Right kidney (tissue), 1 donor: ENCODE data around the gene KLHL7.
"Not testable (repeated sequence)": the region's sequence is repeated elsewhere in the genome, so short reads cannot be mapped to it uniquely, and the experiment has no call there.

Experiments used
- DNase-seq: peaks from one replicate; pipeline ENCODE4 v3.0.0-alpha.2; 2016

KLHL7 gene

DNA sequence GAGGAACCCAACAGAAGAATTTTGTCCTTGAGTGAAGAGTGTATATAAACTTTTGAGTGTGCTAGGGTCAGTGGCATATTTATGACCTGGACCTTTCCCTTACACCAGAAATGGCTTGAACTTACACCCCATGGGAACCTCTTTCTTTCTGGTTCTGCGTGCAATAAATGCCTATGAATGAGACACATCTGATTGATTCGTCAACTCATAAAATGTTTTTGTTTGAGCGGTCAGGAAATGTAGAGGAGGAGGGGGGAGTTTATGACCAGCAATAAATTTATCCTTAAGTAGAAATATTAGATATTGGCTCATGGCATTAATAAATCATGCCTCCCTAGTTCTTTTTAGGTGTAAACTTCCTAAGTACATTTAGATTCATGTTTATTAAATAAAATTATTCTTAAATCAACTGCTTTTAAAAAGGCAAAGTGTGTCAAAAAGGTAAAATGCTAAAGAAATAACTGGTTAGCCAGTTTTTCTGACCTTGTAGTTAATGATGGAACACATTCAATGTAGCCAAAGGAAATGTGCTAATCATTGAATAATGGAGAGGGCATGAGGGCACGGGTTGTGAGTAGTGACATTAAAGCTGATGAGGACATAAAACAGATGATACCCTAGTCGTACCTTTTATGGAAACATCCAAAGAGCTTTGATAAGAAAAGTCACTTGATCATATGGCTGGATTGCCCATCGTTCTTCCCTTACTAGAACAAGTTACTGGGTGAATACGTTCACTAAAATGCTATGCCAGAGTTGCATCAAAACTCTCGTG lies 62.7 kb downstream of the KLHL7 start:
- no peak for DNase-seq

DNA sequence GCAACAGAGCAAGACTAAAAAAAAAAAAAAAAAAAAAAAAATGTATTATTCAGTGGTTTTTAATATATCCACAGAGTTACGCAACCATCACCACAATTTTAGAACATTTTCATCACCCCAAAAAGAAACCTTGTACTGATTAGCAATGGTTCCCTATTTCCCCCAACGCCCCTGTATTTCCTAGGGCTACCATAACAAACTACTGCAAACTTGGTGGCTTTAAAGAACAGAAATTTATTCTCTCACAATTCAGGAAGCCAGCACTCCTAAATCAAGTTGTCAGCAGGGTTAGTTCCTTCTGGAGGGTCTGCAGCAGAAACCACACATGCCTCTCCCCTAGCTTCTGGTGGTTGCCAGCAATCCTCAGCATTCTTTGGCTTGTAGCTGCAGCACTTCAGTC lies 70.4 kb downstream of the KLHL7 start:
- no peak for DNase-seq

- DNase-seq, result peak; percentile 95
Measured at GRCh38 chr7:23181684-23182553, 76.3 kb downstream of the KLHL7 start, which contains the start of gene NUP42. TSS of gene NUP42 (plus strand) at chr7:23182048. CDS start at chr7:23182086, 38 bp downstream.

DNA sequence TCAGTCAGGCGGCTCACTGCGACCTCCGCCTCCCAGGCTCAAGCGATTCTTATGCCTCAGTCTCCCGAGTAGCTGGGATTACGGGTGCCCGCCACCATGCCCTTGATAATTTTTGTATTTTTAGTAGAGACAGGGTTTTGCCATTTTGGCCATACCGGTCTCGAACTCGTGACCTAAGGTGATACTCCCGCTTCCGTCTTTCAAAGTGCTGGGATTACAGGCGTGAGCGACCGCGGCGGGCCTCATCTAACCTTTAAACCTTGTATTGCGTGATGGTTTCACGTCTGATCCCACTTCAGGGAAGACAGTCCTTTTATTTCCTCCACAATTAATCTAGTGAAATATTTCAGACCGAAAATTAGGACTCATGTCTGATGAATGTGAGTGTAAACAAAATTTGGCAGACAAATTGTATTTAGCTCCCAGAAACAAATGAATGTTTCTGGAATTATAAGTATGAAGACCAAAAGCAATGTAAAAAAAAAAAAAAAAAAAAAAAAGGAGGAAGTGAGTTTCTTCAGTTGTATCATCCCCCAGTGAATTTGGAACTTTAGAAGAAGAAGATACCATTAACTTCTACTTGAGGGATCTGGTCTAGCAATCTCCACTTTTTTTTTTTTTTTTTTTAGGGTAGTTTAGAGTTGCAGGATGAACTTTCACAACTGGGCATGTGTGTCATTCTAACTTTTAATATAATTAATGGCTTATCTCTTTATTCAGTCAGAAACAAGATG lies 77.9 kb downstream of the KLHL7 start:
- no peak for DNase-seq

GRCh38 chr7:23184291-23184690 lies 78.7 kb downstream of the KLHL7 start:
- DNase-seq, result no peak

DNA sequence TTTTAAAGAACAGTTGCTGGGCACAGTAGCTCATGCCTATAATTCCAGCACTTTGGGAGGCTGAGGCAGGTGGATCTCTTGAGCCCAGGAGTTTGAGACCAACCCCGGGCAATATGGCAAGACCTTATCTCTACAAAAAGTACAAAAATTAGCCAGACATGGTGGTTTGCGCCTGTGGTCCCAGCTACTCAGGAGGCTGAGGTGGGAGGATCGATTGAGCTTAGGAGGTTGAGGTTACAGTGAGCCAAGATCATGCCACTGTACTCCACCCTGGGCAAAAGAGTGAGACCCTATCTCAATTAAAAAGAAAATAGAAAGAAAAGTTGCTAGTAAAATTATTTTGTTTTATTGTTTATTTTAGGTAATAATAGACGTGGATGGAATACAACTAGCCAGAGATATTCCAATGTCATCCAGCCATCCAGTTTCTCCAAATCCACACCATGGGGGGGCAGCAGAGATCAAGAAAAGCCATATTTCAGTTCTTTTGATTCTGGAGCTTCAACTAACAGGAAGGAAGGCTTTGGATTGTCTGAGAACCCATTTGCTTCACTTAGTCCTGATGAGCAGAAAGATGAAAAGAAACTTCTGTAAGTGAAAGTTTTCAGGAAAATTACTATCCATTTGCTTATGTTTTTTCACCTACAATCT lies 79.2 kb downstream of the KLHL7 start:
- no peak for DNase-seq

DNA sequence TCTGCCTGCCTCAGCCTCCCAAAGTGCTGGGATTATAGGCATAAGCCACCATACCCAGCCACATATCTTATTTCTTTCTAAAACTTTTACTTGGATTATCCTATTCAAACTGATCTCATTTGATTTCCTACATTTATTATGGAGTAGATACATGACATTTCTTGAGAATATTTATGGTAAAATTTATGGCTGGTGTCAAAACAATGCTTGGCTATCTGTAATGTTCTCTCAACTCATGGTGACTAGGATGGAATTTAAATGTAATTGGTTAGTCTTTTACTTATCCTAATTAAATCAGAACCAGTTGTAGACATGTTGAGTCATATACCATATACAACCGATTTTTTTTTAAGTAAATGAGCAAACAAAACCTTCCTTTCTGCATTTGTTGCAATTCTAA lies 80.4 kb downstream of the KLHL7 start:
- DNase-seq, result no peak

GRCh38 chr7:23191022-23191421 lies 85.4 kb downstream of the KLHL7 start:
- no peak for DNase-seq

DNA sequence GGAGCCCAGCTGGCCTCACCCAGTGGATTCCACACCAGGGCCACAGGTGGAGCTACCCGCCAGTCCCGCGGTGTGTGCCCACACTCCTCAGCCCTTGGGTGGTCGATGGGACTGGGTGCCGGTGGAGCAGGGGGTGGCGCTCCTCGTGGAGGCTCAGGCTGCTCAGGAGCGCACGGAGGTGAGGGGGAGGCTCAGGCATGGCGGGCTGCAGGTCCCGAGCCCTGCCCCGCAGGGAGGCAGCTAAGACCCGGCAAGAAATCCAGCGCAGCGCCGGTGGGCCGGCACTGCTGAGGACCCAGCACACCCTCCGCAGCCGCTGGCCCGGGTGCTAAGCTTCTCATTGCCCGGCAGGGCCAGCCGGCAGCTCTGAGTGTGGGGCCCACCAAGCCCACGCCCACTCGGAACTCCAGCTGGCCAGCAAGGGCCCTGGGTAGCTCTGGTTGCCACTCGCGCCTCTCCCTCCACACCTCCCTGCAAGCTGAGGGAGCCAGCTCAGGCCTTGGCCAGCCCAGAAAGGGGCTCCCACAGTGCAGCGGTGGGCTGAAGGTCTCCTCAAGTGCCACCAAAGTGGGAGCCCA lies 88.2 kb downstream of the KLHL7 start:
- not testable (repeated sequence) for DNase-seq

GRCh38 chr7:23196306-23196705 lies 90.7 kb downstream of the KLHL7 start:
- no peak for DNase-seq

GRCh38 chr7:23197745-23198144 lies 92.2 kb downstream of the KLHL7 start:
- not testable (repeated sequence) for DNase-seq

DNA sequence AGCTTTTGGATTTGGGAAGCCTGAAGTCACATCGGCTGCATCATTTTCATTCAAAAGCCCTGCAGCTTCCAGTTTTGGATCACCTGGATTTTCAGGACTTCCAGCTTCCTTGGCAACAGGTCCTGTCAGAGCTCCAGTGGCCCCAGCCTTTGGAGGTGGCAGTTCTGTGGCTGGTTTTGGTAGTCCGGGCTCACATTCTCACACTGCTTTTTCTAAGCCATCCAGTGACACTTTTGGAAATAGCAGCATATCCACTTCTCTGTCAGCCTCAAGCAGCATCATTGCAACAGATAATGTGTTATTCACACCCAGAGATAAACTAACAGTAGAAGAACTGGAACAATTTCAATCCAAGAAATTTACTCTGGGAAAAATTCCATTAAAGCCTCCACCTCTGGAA lies 94.7 kb downstream of the KLHL7 start:
- DNase-seq, result no peak

GRCh38 chr7:23204241-23204640 lies 98.7 kb downstream of the KLHL7 start:
- DNase-seq, result no peak

GRCh38 chr7:23205577-23205908 lies 100.0 kb downstream of the KLHL7 start:
- DNase-seq, result no peak

DNA sequence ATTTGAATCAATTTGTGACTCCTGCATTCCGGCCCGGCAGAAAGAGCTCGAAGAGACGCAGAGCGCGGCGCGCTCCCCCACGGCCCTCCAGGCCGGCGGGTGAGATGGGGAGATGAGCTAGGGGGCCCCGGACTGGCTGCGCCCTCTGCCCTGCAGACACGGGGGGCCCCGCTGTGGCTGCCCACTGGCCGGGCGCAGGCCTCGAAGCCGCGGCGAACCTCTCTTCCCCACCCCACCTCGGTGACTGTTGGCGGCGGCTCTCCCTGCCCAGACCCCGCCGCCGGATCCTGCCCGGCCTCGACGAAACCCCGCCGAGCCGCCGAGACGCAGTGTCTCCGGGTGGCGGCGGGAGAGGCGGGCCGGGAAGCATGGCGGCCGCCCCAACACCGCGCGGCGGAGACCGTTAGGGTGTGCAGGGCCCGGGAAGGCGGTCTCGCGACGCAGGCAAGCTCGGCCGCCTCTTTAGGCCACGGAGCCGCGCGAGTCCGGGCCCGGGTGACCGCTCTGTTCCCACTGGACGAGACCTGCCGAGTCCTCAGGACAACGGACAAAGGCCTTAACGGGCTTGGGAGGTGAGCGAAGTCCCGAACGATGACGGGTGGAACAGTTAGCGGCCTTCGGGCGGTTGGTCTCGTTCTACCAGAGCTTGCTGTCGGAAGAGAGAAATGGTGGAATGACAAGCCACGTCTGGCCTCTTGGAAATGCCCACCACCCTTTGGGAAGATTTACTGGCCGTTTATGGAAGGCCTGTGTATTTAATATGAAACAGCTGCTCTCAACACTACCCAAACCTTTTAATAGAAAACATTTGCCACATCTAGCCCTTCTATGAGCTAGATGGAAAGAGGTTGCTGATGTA lies 100.6 kb downstream of the KLHL7 start:
- peak; percentile 94 for DNase-seq

GRCh38 chr7:23207021-23207420 lies 101.4 kb downstream of the KLHL7 start:
- DNase-seq, result no peak

- DNase-seq, result no peak
Measured at GRCh38 chr7:23207884-23208283, 102.3 kb downstream of the KLHL7 start.

GRCh38 chr7:23208316-23208715 lies 102.7 kb downstream of the KLHL7 start:
- no peak for DNase-seq

DNA sequence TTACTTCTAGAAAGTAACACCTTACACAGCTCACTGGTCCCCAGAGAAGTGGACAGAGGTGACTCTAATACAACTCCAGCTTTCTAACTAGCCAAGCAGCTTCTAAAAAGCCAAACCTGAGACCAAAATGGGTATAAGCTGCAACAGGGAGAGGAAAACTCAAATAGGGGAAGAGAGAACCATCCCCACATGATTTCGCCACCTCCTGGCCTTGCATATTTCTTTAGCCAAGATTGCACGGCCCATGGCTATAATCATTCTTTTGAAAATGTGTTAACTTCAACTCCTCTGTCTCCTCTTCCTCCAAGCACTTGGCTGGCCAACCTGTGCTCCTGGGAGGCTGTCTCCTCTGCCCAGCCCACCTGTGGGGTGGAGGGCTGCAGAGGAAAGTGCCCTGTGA lies 104.9 kb downstream of the KLHL7 start:
- DNase-seq, result no peak

DNA sequence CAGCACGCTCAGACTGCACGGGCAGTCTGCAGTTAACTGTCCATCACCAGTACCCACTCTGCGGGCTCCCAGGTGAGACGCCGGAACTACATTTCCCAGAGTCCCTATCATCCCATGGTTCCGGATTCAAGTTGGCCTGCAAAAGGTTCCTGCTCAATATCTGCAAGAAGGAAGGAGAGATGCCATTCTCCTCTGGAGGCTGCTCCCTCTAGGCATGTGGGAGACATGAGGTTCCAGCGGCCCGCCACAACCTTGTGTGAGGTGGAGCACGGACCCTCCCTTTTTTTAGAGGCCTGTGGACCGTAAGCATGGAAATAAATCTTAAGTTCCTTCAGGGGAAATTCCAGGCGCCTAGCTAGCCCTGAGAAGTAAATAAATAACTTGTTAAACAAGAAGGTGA lies 106.0 kb downstream of the KLHL7 start:
- DNase-seq, result peak; percentile 74

- peak; percentile 35 for DNase-seq
Measured at GRCh38 chr7:23212395-23212794, 106.8 kb downstream of the KLHL7 start.
